ENCODE measurements around the gene PXYLP1.

Gene PXYLP1

DNA sequence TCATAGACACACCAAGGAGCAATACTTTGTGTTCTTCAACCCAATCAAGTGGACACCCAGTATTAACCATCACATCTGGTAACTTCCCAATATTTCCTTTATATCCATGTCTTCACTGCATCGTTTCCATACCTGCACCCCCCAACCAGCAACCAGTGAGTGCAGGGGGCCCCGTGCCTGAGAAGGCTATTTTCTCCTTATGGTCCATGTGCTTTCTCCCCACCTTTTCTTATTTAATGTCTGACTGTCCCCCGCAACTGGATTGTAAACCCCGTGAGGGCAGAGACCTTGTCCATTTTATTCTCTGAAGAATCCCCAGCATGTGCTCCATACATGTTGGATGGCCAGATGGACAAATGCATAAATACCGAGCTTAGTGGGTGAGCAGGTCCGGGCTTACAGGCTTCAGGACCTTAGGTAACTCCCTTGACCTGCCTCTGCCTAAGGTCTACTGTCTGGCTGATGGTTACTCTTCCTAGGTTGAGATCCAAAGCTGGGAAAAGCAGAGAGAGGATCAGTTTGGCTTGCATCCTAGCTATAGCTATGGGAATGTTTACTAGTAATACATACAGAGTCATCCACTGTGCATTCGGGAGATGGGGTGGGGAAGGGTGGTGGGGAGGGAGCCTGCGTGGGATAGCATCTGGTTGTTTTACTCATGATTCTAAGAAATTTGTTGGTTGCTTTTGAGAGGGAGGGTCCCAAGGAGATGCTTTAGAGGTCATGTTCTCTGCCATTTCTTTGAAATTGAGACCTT lies 41.5 kb downstream of the PXYLP1 start:
- no peak for DNase-seq (ENCODE audit: low read depth)

- DNase-seq (ENCODE audit: low read depth): no peak
Measured at GRCh38 chr3:141273700-141274410, 42.2 kb downstream of the PXYLP1 start.

- no peak for DNase-seq (ENCODE audit: low read depth)
Measured at GRCh38 chr3:141274411-141275031, 42.9 kb downstream of the PXYLP1 start.

DNA sequence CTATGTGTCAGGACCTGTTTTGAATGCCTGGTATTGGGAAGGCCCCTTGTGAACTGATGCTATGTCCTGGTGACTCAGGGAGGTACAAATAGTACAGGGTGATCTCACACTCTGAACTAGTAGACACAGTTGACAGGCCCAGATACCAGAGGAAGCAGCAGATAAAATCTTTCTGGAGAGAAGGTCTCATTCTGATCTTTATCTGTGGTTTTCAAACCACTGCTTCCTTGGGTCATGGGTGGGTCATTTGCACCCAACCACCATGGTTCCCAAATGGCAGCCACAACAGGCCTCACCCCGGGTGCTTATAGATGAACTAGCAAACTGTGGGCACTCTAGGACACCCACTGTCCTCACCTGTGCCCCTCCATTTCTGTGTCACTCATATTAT lies 43.4 kb downstream of the PXYLP1 start:
- DNase-seq (ENCODE audit: low read depth): no peak

GRCh38 chr3:141275511-141275910 lies 43.9 kb downstream of the PXYLP1 start:
- no peak for DNase-seq (ENCODE audit: low read depth)

GRCh38 chr3:141275973-141276372 lies 44.3 kb downstream of the PXYLP1 start:
- DNase-seq (ENCODE audit: low read depth): no peak

DNA sequence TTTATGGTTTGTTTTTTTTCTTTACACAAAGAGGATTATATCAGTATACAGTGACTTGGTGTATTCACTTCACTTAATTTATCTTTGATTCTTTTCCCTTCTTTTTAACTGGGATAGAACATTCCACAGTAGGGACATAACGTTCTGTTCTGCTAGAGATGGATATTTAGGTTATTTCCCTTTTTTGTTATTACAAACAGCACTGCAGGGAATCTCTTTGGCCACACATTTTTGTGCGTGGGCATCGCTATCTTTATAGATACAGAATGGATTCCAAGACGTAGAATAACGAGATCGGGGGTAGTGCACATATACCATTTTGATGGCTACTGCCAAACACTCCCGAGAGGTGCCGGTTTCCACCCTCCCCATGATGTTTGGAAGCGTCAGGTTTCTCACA lies 44.8 kb downstream of the PXYLP1 start:
- DNase-seq (ENCODE audit: low read depth): no peak

GRCh38 chr3:141277451-141277850 lies 45.8 kb downstream of the PXYLP1 start:
- no peak for DNase-seq (ENCODE audit: low read depth)

- no peak for DNase-seq (ENCODE audit: low read depth)
Measured at GRCh38 chr3:141278196-141279076, 46.8 kb downstream of the PXYLP1 start.

GRCh38 chr3:141279077-141279967 lies 47.7 kb downstream of the PXYLP1 start:
- no peak for DNase-seq (ENCODE audit: low read depth)

- DNase-seq (ENCODE audit: low read depth): no peak
Measured at GRCh38 chr3:141280086-141280485, 48.5 kb downstream of the PXYLP1 start.

DNA sequence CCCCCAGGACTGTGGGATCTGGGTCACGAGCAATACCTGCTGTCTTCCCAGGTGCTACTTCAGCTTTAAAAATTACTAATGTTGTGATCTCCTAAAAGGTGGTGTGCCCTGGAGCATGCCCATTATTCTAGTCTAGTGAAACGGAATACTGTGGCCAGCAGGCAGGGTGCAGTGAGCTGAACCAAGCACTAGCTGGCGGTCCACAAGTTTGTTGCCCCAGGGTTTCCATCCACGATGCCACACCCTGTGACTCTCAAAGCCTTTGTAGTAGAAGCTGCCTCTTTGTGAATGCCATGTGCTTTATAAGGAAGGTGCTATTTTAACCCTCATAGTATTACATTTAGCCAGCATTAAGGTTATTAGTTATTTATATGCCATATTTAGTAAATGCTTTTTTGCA lies 49.1 kb downstream of the PXYLP1 start:
- no peak for DNase-seq (ENCODE audit: low read depth)

DNA sequence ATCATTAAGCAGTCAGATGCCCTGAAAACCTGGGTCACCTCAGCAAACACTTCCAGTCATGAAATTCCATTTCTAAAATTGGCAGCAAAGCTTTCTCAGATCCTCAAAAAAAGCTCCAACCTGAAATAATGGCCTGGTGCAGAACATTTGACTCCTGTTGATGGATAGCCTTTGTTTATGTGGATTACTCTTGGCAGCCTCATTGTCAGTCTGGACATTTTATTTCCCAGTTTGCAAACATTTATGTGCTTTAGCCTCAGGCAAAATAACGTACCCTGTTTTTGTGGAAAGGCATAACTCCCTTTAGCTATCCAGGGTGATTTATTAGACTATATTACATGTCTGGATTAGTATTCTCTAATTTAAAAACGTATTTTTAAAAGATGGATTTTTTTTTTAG lies 53.9 kb downstream of the PXYLP1 start:
- no peak for DNase-seq (ENCODE audit: low read depth)

GRCh38 chr3:141286856-141287255 lies 55.2 kb downstream of the PXYLP1 start:
- DNase-seq (ENCODE audit: low read depth): no peak

DNA sequence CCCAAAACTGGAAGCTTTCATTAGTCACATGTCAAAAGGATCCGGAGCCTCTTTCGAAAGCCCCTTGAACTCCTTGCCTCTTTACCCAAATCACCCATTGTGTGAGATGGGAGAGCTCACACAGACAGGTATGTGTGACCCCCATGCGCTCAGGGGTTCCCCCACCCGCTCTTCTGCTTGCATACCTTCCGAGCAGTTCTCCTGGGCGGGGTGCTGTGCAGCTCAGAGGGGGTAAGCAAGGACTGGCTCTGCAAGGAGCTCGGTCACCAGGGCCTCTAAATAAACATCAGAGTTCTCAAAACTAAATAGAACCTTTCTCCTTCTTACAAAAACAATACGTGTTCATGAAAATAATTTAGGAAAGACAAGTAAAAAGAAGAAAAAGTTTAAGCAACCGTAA lies 55.7 kb downstream of the PXYLP1 start:
- no peak for DNase-seq (ENCODE audit: low read depth)

DNA sequence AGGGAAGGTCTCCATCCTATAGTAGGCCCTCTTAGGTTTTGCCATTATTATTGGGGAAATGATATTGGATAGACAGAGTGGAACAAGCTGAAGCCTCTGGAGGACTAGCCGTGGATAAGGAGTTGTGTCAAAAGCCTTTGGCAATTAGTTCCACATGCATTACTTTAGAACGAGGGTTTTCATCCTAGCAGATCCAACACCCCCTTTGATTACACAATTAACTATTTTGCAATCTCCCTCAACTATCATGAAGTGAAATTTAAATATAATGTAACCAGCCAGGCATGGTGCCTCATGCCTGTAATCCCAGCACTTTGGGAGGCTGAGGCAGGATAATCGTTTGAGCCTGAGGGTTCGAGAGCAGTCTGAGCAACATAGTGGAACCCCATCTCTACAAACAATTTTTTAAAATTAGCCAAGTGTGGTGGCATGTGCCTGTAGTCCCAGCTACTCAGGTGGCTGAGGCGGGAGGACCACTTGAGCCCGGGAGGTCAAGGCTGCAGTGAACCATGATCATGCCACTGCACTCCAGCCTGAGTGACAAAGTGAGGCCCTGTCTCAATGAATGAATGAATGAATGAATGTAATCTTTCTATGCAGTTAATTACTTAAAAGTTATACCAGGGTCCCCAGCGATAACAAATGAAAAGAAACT lies 56.8 kb downstream of the PXYLP1 start:
- no peak for DNase-seq (ENCODE audit: low read depth)

DNA sequence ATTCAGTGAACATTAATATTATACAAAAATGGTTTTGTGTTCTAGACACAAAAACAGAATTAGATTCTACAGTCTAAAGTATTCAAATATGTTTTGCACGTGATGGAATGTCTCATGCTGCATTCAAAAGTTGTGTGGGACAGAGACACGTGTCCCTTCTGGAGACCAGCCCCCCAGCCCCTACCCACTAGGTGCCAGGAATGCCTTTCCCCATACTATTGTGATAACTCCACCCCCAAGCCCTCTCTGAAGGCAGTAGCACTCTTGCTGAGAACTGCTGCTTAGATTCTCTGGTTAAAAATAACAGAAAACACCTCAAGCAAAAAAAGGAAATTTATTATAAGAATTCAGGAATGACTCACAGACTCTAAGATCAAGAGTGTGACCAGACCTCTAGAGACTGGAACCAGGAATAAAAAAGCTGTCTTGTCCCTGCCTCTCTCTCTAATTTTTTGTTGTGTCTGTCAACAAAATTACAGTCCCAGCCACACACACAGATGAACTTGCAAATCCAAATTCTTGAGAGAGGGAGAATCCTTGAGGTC lies 57.7 kb downstream of the PXYLP1 start:
- DNase-seq (ENCODE audit: low read depth): no peak

GRCh38 chr3:141291559-141292355 lies 60.1 kb downstream of the PXYLP1 start:
- no peak for DNase-seq (ENCODE audit: low read depth)

DNA sequence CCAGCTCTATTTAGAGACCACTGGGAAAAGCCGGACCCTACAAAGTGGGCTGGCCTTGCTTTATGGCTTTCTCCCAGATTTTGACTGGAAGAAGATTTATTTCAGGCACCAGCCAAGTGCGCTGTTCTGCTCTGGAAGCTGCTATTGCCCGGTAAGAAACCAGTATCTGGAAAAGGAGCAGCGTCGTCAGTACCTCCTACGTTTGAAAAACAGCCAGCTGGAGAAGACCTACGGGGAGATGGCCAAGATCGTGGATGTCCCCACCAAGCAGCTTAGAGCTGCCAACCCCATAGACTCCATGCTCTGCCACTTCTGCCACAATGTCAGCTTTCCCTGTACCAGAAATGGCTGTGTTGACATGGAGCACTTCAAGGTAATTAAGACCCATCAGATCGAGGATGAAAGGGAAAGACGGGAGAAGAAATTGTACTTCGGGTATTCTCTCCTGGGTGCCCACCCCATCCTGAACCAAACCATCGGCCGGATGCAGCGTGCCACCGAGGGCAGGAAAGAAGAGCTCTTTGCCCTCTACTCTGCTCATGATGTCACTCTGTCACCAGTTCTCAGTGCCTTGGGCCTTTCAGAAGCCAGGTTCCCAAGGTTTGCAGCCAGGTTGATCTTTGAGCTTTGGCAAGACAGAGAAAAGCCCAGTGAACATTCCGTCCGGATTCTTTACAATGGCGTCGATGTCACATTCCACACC lies 60.9 kb downstream of the PXYLP1 start:
- no peak for DNase-seq (ENCODE audit: low read depth)
